K562 (cell line): ENCODE measurements around the gene HSD17B10. TPM values are rescaled to one million over a fixed set of nuclear protein-coding genes. Genes with fewer than 3 reads are reported as not detected.
A peak's percentile ranks its signal among the peaks of the same experiment; 100 is the strongest.
"Not testable (repeated sequence)": the region's sequence is repeated elsewhere in the genome, so short reads cannot be mapped to it uniquely, and the experiment has no call there.

Experiments used
- ATAC-seq: fragments of 200-7000 bp; cut with Tn5 transposase; 3 replicates; pipeline ENCODE4 v1.9.1; 2020; ENCODE audit warnings: moderate library complexity
- BruUV-seq: library from RNA; stranded (reverse); fragments of 400-500 nt; replicated peaks from 2 replicates; lab custom pipeline; 2021; lab: Mats Ljungman, UMichigan
- CTCF ChIA-PET: fragments of 300-600 bp; formaldehyde crosslinking; extraction: SDS; loops from one replicate; lab custom pipeline; 2021; ENCODE audit warnings: low intra/inter-chr PET ratio; lab: Yijun Ruan, JAX
- POLR2A ChIA-PET: fragments of 300-600, 350-650 bp; sonication (Branson Sonifier 250); formaldehyde crosslinking; extraction: SDS; loops from one replicate; lab custom pipeline; 2021; ENCODE audit warnings: antibody characterized with exemption, inconsistent platforms; lab: Yijun Ruan, JAX
- DNase-seq, 4 experiments: peaks; one replicate each; pipeline versions ENCODE4 v3.0.0 to v3.0.0-alpha.2; 2011 to 2018; ENCODE audit warnings: low spot score in 3 of 4, mixed read lengths in 3 of 4; ENCODE audit errors: extremely low read depth in 1 of 4
- FAIRE-seq: peaks from 2 replicates; lab custom pipeline; 2011; peaks lifted over from hg19 to GRCh38; lab: Jason Lieb, UNC
- H2AFZ ChIP-seq: 2 replicates; pipeline ENCODE4 v1.6.0; 2011; ENCODE audit warnings: low read depth, low read length, control low read depth, inconsistent platforms
- H3K27ac ChIP-seq: fragments of 200-600 bp; 3 replicates; pipeline ENCODE4 v1.8.0; 2011; ENCODE audit warnings: low read depth, mild to moderate bottlenecking, control low read depth, inconsistent platforms, low read length, moderate library complexity, mixed read lengths; ENCODE audit errors: extremely low read depth
- H3K27me3 ChIP-seq, 2 experiments: fragments of 300-600 bp in 1 of 2; 2 replicates in 1 of 2; 3 replicates in 1 of 2; pipeline versions ENCODE4 v1.6.0 to v1.8.0; 2011; ENCODE audit warnings: inconsistent platforms in 2 of 2, low read length in 2 of 2, mild to moderate bottlenecking in 1 of 2, mixed read lengths in 1 of 2, moderate library complexity in 1 of 2; ENCODE audit not compliant: control insufficient read depth in 2 of 2, insufficient read depth in 2 of 2
- H3K36me3 ChIP-seq: fragments of 300-600 bp; 3 replicates; pipeline ENCODE4 v1.8.0; 2011; ENCODE audit warnings: mild to moderate bottlenecking, low read length, inconsistent platforms; ENCODE audit not compliant: control insufficient read depth, insufficient read depth
- H3K4me1 ChIP-seq, 2 experiments: fragments of 200-600 bp in 1 of 2; replicated peaks in 1 of 2; 2 replicates in 1 of 2; 3 replicates in 1 of 2; pipeline versions ENCODE4 v1.5.1 to v1.8.0; 2011; ENCODE audit warnings: inconsistent platforms in 2 of 2, low read length in 2 of 2, mild to moderate bottlenecking in 1 of 2, mixed read lengths in 1 of 2, moderate library complexity in 1 of 2; ENCODE audit not compliant: control insufficient read depth in 2 of 2, insufficient read depth in 2 of 2
- H3K4me2 ChIP-seq: 2 replicates; pipeline ENCODE4 v1.6.1; 2011; ENCODE audit warnings: low read length, control low read depth, inconsistent platforms, mixed read lengths; ENCODE audit not compliant: insufficient read depth
- H3K4me3 ChIP-seq: fragments of 200-600 bp; sonication (generic), shearing (Covaris generic); 2 replicates; pipeline ENCODE4 v1.5.1; 2016; ENCODE audit warnings: control low read depth, inconsistent platforms
- H3K79me2 ChIP-seq: fragments of 200-600 bp; 3 replicates; pipeline ENCODE4 v1.8.0; 2011; ENCODE audit warnings: low read length, inconsistent platforms; ENCODE audit not compliant: control insufficient read depth, insufficient read depth
- H3K9ac ChIP-seq, 2 experiments: 2 replicates each; pipeline versions ENCODE4 v1.6.0 to v1.6.1; 2011; ENCODE audit warnings: low read depth in 2 of 2, low read length in 2 of 2, control low read depth in 1 of 2, inconsistent platforms in 1 of 2, mild to moderate bottlenecking in 1 of 2, mixed read lengths in 1 of 2; ENCODE audit not compliant: insufficient read depth in 1 of 2
- H3K9me1 ChIP-seq: one replicate; pipeline ENCODE4 v1.6.0; 2011; ENCODE audit warnings: inconsistent platforms, mild to moderate bottlenecking, low read length, moderate library complexity; ENCODE audit not compliant: control insufficient read depth, insufficient read depth
- H3K9me3 ChIP-seq: replicated peaks from 2 replicates; pipeline ENCODE4 v1.5.1; 2011; ENCODE audit warnings: low read depth, low read length, inconsistent platforms; ENCODE audit not compliant: control insufficient read depth, insufficient read depth
- H4K20me1 ChIP-seq: replicated peaks from 2 replicates; pipeline ENCODE4 v1.6.1; 2011; ENCODE audit warnings: low read length, inconsistent platforms, mixed read lengths; ENCODE audit not compliant: control insufficient read depth, insufficient read depth
- NRF1 ChIP-seq, 2 experiments: fragments of 450-650 bp; IDR thresholded peaks in 1 of 2; conservative IDR thresholded peaks in 1 of 2; 2 replicates each; pipeline ENCODE4 v1.6.1; 2014; ENCODE audit warnings: mild to moderate bottlenecking in 2 of 2
- ZNF274 ChIP-seq: IDR thresholded peaks from 2 replicates; pipeline ENCODE4 v1.6.1; 2011; ENCODE audit warnings: low read depth, mild to moderate bottlenecking, low read length, moderate library complexity, borderline replicate concordance
- WGBS: fragments of 100-300 bp; shearing (Covaris generic); methylation state at CpG from one replicate; pipeline ENCODE4 v1.1.6; 2016; ENCODE audit warnings: low coverage, mixed read lengths; ENCODE audit not compliant: insufficient coverage; ENCODE audit errors: missing lambda C conversion rate; 5-methylcytosine and 5-hydroxymethylcytosine counted together
- in situ Hi-C: fragments of 300-500 bp; cut with MboI; formaldehyde crosslinking; loops from 4 replicates; pipeline ENCODE4 v1.15.0; 2018; ENCODE audit warnings: inconsistent platforms, mixed read lengths
- intact Hi-C: fragments of 100-400 bp; cut with micrococcal nuclease; formaldehyde crosslinking; loops from 2 replicates; pipeline ENCODE4 v1.14.2; 2022
- polyA plus RNA-seq, 8 experiments: library from polyadenylated mRNA; depleted of rRNA in 4 of 8; stranded (reverse) in 5 of 8; unstranded in 3 of 8; fragments of >200 nt; fragmentation: Nextera tagmentation in 2 of 8; fragmentation: Illumina TruSeq in 1 of 8; extraction: Ambion mirVana in 2 of 8; extraction: Trizol in 1 of 8; gene quantifications; 2 replicates each; pipeline versions ENCODE4 v1.2.1 to v1.2.3, GENCODE V29; 2011 to 2014; ENCODE audit warnings: inconsistent platforms in 1 of 8, missing spikeins in 1 of 8
- total RNA-seq, 7 experiments: library from RNA; depleted of rRNA in 6 of 7; stranded (reverse); fragments of >200 nt in 6 of 7; fragmentation: Illumina TruSeq in 2 of 7; extraction: Trizol in 2 of 7; gene quantifications; 2 replicates each; pipeline versions ENCODE4 v1.2.1 to v1.2.3, GENCODE V29; 2011 to 2021; ENCODE audit warnings: low replicate concordance in 1 of 7

HSD17B10 gene
- total and polyA plus RNA-seq, 9 of the 15 experiments (the other 6 are each of a cell fraction or from before 2014, with no cell fraction given): 45.3 to 221 (median 186) TPM

GRCh38 chrX:53471346-53471745 is 37.2 kb upstream of the HSD17B10 start:
- TF ChIP-seq NRF1 (conservative IDR thresholded peaks at IDR 0.05 in 1 of 2, IDR thresholded peaks at IDR 0.05 in 1 of 2) (no peak), ZNF274 (no peak)
- TF ChIP-seq, all 486 proteins: peak for 0
- no TSS peak for BruUV-seq
- no peaks in the 10 kb centered on the region for H3K4me1 ChIP-seq
- H2AFZ ChIP-seq: no peak overlapping the region
- intact Hi-C loops (no loop called here), in situ Hi-C loops (no loop called here)
- CTCF ChIA-PET: no interaction called here
- POLR2A ChIA-PET: no interaction called here
- H4K20me1 ChIP-seq: no peaks in the 10 kb centered on the region
- H3K4me3 ChIP-seq: no peak overlapping the region
- ATAC-seq (no peak), DNase-seq (peak in 1 of 4 experiments; percentile 6), FAIRE-seq (no peak)
- H3K9me1 ChIP-seq: no peaks in the 10 kb centered on the region
- no peak overlapping the region for H3K4me2 ChIP-seq
- H3K9me3 ChIP-seq: no peaks in the 10 kb centered on the region
- H3K27me3 ChIP-seq: peaks cover 0 to 21% of the 10 kb centered on the region in 2 experiments; a peak in 4 of 5 replicates
- no peaks in the 10 kb centered on the region for H3K36me3 ChIP-seq
- H3K79me2 ChIP-seq: no peaks in the 10 kb centered on the region
- H3K9ac ChIP-seq: no peak overlapping the region
- 3% methylated on average over 3 of the region's 3 CpGs for WGBS
- no peak overlapping the region for H3K27ac ChIP-seq

- H3K9ac ChIP-seq, H3K36me3 ChIP-seq, ATAC-seq, H3K4me3 ChIP-seq, in situ Hi-C loops, FAIRE-seq, intact Hi-C loops, H3K4me1 ChIP-seq, CTCF ChIA-PET, H2AFZ ChIP-seq, H3K27ac ChIP-seq, BruUV-seq, H3K9me3 ChIP-seq, H3K79me2 ChIP-seq, H4K20me1 ChIP-seq, DNase-seq, H3K9me1 ChIP-seq, H3K4me2 ChIP-seq: not testable (repeated sequence)
- 0% methylated on average over 3 of the region's 3 CpGs for WGBS
- POLR2A ChIA-PET: interaction anchor here (0.8 kb wide), 1 partner anchor 11 kb away, joined by 3 read pairs; no protein-coding TSS in a partner anchor
- peaks cover 0 to 19% of the 10 kb centered on the region in 2 experiments; a peak in 4 of 5 replicates for H3K27me3 ChIP-seq
Measured at GRCh38 chrX:53468659-53469058, 34.5 kb upstream of the HSD17B10 start.
